B cell (primary cell): ENCODE results near the gene C15orf39. TPM values are rescaled to one million over a fixed set of nuclear protein-coding genes. Genes with fewer than 3 reads are reported as not detected.
A peak's percentile ranks its signal among the peaks of the same experiment; 100 is the strongest.

Source experiments
- ATAC-seq: fragments of 200-7000 bp; cut with Tn5 transposase; one replicate; pipeline ENCODE4 v1.10.0; 2021; ENCODE audit warnings: low read depth, mild to moderate bottlenecking, moderate number of reproducible peaks, moderate library complexity
- CTCF ChIA-PET: fragments of 350-600 bp; sonication (Branson Sonifier 250); formaldehyde crosslinking; loops from one replicate; lab custom pipeline; 2021; ENCODE audit warnings: antibody characterized with exemption, inconsistent platforms; lab: Charles Lee
- POLR2A ChIA-PET: fragments of 350-600 bp; sonication (Branson Sonifier 250); formaldehyde crosslinking; loops from one replicate; lab custom pipeline; 2021; ENCODE audit warnings: antibody characterized with exemption; lab: Charles Lee
- DNase-seq: peaks from one replicate; pipeline ENCODE4 v3.0.0; 2013
- H2AFZ ChIP-seq: 2 replicates; pipeline ENCODE4 v1.6.1; 2012; ENCODE audit warnings: mild to moderate bottlenecking, low read depth, low read length; ENCODE audit not compliant: insufficient read depth, poor library complexity, severe bottlenecking
- H3K27ac ChIP-seq, 2 donors: 1 replicate in 1 of 2; 2 replicates in 1 of 2; pipeline ENCODE4 v1.5.1; 2012 to 2013; ENCODE audit warnings: low read length in 2 of 2, mild to moderate bottlenecking in 2 of 2, moderate library complexity in 1 of 2
- H3K27me3 ChIP-seq, 4 experiments: fragments of 200-600 bp in 1 of 4; sonication (generic) in 1 of 4; replicated peaks in 1 of 4; 1 replicate in 2 of 4; 2 replicates in 2 of 4; pipeline versions ENCODE4 v1.6.1 to v1.7.0; 2013 to 2016; ENCODE audit warnings: low read length in 3 of 4, mild to moderate bottlenecking in 2 of 4, mixed read lengths in 1 of 4, moderate library complexity in 1 of 4; ENCODE audit not compliant: insufficient read depth in 4 of 4, control insufficient read depth in 3 of 4; ENCODE audit errors: control extremely low read depth in 1 of 4
- H3K36me3 ChIP-seq, 2 experiments: replicated peaks in 1 of 2; 1 replicate in 1 of 2; 2 replicates in 1 of 2; pipeline versions ENCODE4 v1.6.1 to v1.7.1; 2013; ENCODE audit warnings: low read length in 1 of 2; ENCODE audit not compliant: insufficient read depth in 2 of 2, control insufficient read depth in 1 of 2; ENCODE audit errors: control extremely low read depth in 1 of 2, extremely low read depth in 1 of 2
- H3K4me1 ChIP-seq, 2 donors: fragments of 200-600 bp in 1 of 2; sonication (generic) in 1 of 2; 1 replicate in 1 of 2; 2 replicates in 1 of 2; pipeline versions ENCODE4 v1.5.1 to v1.6.1; 2013 to 2017; ENCODE audit warnings: low read length in 2 of 2; ENCODE audit not compliant: control insufficient read depth in 2 of 2, insufficient read depth in 2 of 2
- H3K4me2 ChIP-seq: replicated peaks from 2 replicates; pipeline ENCODE3; 2012; ENCODE audit warnings: mild to moderate bottlenecking, low read depth, low read length; ENCODE audit not compliant: poor library complexity, severe bottlenecking
- H3K4me3 ChIP-seq, 5 experiments: fragments of 200-600 bp in 1 of 5; sonication (generic) in 1 of 5; 1 replicate in 3 of 5; 2 replicates in 2 of 5; pipeline versions ENCODE4 v1.5.1 to v1.7.0; 2011 to 2016; ENCODE audit warnings: low read length in 4 of 5, mild to moderate bottlenecking in 4 of 5, low read depth in 2 of 5, control low read depth in 1 of 5, moderate library complexity in 1 of 5; ENCODE audit not compliant: insufficient read depth in 1 of 5; ENCODE audit errors: control extremely low read depth in 1 of 5, extremely low read depth in 1 of 5
- H3K79me2 ChIP-seq: fragments of 200-600 bp; sonication (generic); one replicate; pipeline ENCODE4 v1.6.0; 2016; ENCODE audit warnings: low read length; ENCODE audit not compliant: control insufficient read depth, insufficient read depth
- H3K9ac ChIP-seq: fragments of 200-600 bp; sonication (generic); 2 replicates; pipeline ENCODE4 v1.6.1; 2017; ENCODE audit warnings: mild to moderate bottlenecking, low read length, moderate library complexity
- H3K9me3 ChIP-seq, 3 donors: one replicate each; pipeline versions ENCODE4 v1.6.1 to v1.7.1; 2013; ENCODE audit warnings: low read length in 2 of 3; ENCODE audit not compliant: control insufficient read depth in 2 of 3, insufficient read depth in 1 of 3; ENCODE audit errors: control extremely low read depth in 1 of 3
- H4K20me1 ChIP-seq: 2 replicates; pipeline ENCODE4 v1.6.0; 2012; ENCODE audit warnings: mild to moderate bottlenecking, low read length; ENCODE audit not compliant: insufficient read depth, control insufficient read depth, poor library complexity, severe bottlenecking
- H3K27ac Mint-ChIP-seq: one replicate; pipeline ENCODE4 v1.8.0; 2021; ENCODE audit warnings: mixed read lengths
- H3K27me3 Mint-ChIP-seq: one replicate; pipeline ENCODE4 v1.8.0; 2021; ENCODE audit warnings: mixed read lengths
- H3K4me1 Mint-ChIP-seq: one replicate; pipeline ENCODE4 v1.8.0; 2021; ENCODE audit warnings: mixed read lengths
- H3K4me3 Mint-ChIP-seq: one replicate; pipeline ENCODE4 v1.8.0; 2021; ENCODE audit warnings: mixed read lengths
- H3K9me3 Mint-ChIP-seq: one replicate; pipeline ENCODE4 v1.8.0; 2022; ENCODE audit warnings: mixed read lengths; ENCODE audit not compliant: insufficient read depth
- CTCF ChIP-seq: fragments of 200-600 bp; IDR thresholded peaks from one replicate; pipeline ENCODE4 v1.8.0; 2022; ENCODE audit warnings: antibody characterized with exemption, mild to moderate bottlenecking
- EZH2 ChIP-seq: IDR thresholded peaks from 2 replicates; pipeline ENCODE4 v1.6.1; 2012; ENCODE audit warnings: borderline replicate concordance, low read depth, mild to moderate bottlenecking, moderate library complexity, low read length; ENCODE audit not compliant: insufficient read depth, poor library complexity, severe bottlenecking
- WGBS: methylation state at CpG from one replicate; pipeline ENCODE4 v1.1.5; 2013; ENCODE audit warnings: missing lambda C conversion rate; ENCODE audit not compliant: insufficient coverage; 5-methylcytosine and 5-hydroxymethylcytosine counted together
- intact Hi-C: fragments of 100-400 bp; cut with micrococcal nuclease; formaldehyde crosslinking; loops from one replicate; pipeline ENCODE4 v1.10.0; 2022
- polyA plus RNA-seq: library from polyadenylated mRNA; depleted of rRNA; stranded (reverse); fragments of >200 nt; gene quantifications from 2 replicates; pipeline ENCODE4 v1.2.3, GENCODE V29; 2012
- total RNA-seq, 2 donors: library from RNA; stranded (reverse); fragments of 120-200 nt in 1 of 2; gene quantifications; 1 replicate in 1 of 2; 2 replicates in 1 of 2; pipeline versions ENCODE4 v1.2.3 to v1.2.4, GENCODE V29; 2013 to 2022

C15orf39 gene
- total and polyA plus RNA-seq, 2 donors (not counting 1 experiment from before 2014, with no cell fraction given): 12.4 to 72.7 TPM

DNA sequence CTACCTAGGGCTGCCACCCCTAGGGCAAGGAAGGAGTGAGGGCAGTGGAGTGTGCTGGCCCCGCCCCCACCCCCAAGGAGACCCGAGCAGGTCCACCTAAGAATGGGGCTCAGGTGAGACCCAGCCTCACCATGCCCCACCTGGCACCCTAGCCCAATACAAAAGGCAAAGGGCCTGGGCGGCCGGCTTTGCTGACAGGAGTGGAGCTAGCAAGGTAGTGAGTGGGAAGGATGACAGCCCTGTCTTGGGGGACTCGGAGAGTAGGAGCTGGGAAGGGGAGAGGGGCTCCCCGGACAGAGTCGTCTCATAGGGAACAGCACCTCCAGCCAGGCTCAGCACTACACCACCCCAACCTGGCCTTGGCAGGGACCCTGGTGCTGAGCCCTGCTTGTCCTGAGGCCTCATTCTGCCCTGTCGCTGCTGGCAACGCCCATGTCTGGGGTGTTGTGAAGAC is 12.1 kb downstream of the C15orf39 start:
- H3K4me1 ChIP-seq: no peaks in the 10 kb centered on the region
- WGBS: 85% methylated on average over 5 of the region's 9 CpGs
- TF ChIP-seq CTCF: no peak
- TF ChIP-seq EZH2: no peak
- Mint-ChIP-seq H3K4me3 (no peak overlapping the region), H3K27ac (no peak overlapping the region), H3K27me3 (no peaks in the 10 kb centered on the region), H3K9me3 (no peaks in the 10 kb centered on the region), H3K4me1 (peaks cover 1% of the 10 kb centered on the region)
- intact Hi-C loops: no loop called here
- H3K4me3 ChIP-seq: no peak overlapping the region
- H3K27ac ChIP-seq: no peak overlapping the region
- no peak overlapping the region for H3K9ac ChIP-seq
- no peaks in the 10 kb centered on the region for H3K9me3 ChIP-seq
- ChIA-PET CTCF (interaction anchor here (1.2 kb wide), 1 partner anchor 185 kb away, joined by 4 read pairs; no protein-coding TSS in a partner anchor), POLR2A (no interaction called here)
- ATAC-seq (no peak), DNase-seq (peak; percentile 15)
- H3K27me3 ChIP-seq: no peaks in the 10 kb centered on the region
- peaks cover 35% of the 10 kb centered on the region for H4K20me1 ChIP-seq
- peaks cover 32% of the 10 kb centered on the region for H3K79me2 ChIP-seq
- no peak overlapping the region for H3K4me2 ChIP-seq
- peaks cover 0 to 37% of the 10 kb centered on the region in 2 experiments for H3K36me3 ChIP-seq
- H2AFZ ChIP-seq: no peak overlapping the region

- DNase-seq: no peak
- no peak overlapping the region for H3K27ac ChIP-seq
- no peaks in the 10 kb centered on the region for H3K27me3 Mint-ChIP-seq
Measured at GRCh38 chr15:75214293-75215096, 12.8 kb downstream of the C15orf39 start.

More at GRCh38 chr15:75214293-75215096, 12.8 kb downstream of the C15orf39 start:
- Histone ChIP-seq H2AFZ (no peak overlapping the region), H3K9me3 (no peaks in the 10 kb centered on the region), H3K36me3 (peaks cover 0 to 30% of the 10 kb centered on the region in 2 experiments), H3K9ac (no peak overlapping the region), H3K4me3 (no peak overlapping the region), H3K79me2 (peaks cover 25% of the 10 kb centered on the region), H3K27me3 (no peaks in the 10 kb centered on the region), H3K4me2 (no peak overlapping the region), H4K20me1 (peaks cover 28% of the 10 kb centered on the region), H3K4me1 (peaks cover 6 to 7% of the 10 kb centered on the region in 2 donors)
- intact Hi-C loops: no loop called here
- ChIA-PET POLR2A (no interaction called here), CTCF (interaction anchor here (0.9 kb wide), 1 partner anchor 171 kb away, joined by 4 read pairs; no protein-coding TSS in a partner anchor)
- 79% methylated on average over 12 of the region's 13 CpGs for WGBS
- ATAC-seq: no peak
- H3K27ac Mint-ChIP-seq: no peak overlapping the region
- H3K9me3 Mint-ChIP-seq: no peaks in the 10 kb centered on the region
- H3K4me3 Mint-ChIP-seq: no peak overlapping the region
- H3K4me1 Mint-ChIP-seq: peaks cover 6% of the 10 kb centered on the region
- TF ChIP-seq CTCF (no peak), EZH2 (no peak)
